HG03565 (cell line): ENCODE data around the gene AOC2.
"Not testable (repeated sequence)": the region's sequence is repeated elsewhere in the genome, so short reads cannot be mapped to it uniquely, and the experiment has no call there.

ENCODE experiments used
- ATAC-seq: cut with Tn5 transposase; IDR thresholded peaks from one replicate; pipeline ENCODE4 v1.9.1; 2021; ENCODE audit warnings: mild to moderate bottlenecking, moderate library complexity; ENCODE audit not compliant: unreplicated experiment

The AOC2 gene

GRCh38 chr17:42853004-42853403, 8.6 kb downstream of the AOC2 start:
- no peak for ATAC-seq

- no peak for ATAC-seq
Observed at GRCh38 chr17:42853597-42853967, 9.2 kb downstream of the AOC2 start.

GRCh38 chr17:42853968-42854790, 9.8 kb downstream of the AOC2 start:
- ATAC-seq = no peak

GRCh38 chr17:42855048-42855596, 10.7 kb downstream of the AOC2 start:
- no peak for ATAC-seq

- ATAC-seq = not testable (repeated sequence)
Observed at GRCh38 chr17:42856093-42856492, 11.7 kb downstream of the AOC2 start.

GRCh38 chr17:42856516-42856915, 12.1 kb downstream of the AOC2 start:
- not testable (repeated sequence) for ATAC-seq

- ATAC-seq = no peak
Observed at GRCh38 chr17:42857389-42857788, 13.0 kb downstream of the AOC2 start.

GRCh38 chr17:42865638-42866094, 21.3 kb downstream of the AOC2 start:
- ATAC-seq = no peak

- no peak for ATAC-seq
Observed at GRCh38 chr17:42866216-42866615, 21.8 kb downstream of the AOC2 start.

- no peak for ATAC-seq
Observed at GRCh38 chr17:42866631-42867575, 22.5 kb downstream of the AOC2 start.

- not testable (repeated sequence) for ATAC-seq
Observed at GRCh38 chr17:42867694-42868261, 23.4 kb downstream of the AOC2 start.

GRCh38 chr17:42868338-42868737, 24.0 kb downstream of the AOC2 start:
- ATAC-seq = no peak

- no peak for ATAC-seq
Observed at GRCh38 chr17:42871647-42872046, 27.3 kb downstream of the AOC2 start.

- no peak for ATAC-seq
Observed at GRCh38 chr17:42872251-42872965, 28.0 kb downstream of the AOC2 start.

GRCh38 chr17:42873315-42873714, 28.9 kb downstream of the AOC2 start:
- ATAC-seq = no peak

GRCh38 chr17:42873932-42874695, 29.7 kb downstream of the AOC2 start:
- not testable (repeated sequence) for ATAC-seq

- ATAC-seq = no peak
Observed at GRCh38 chr17:42877037-42877436, 32.7 kb downstream of the AOC2 start.

- no peak for ATAC-seq
Observed at GRCh38 chr17:42878123-42878880, 33.9 kb downstream of the AOC2 start.
